G401.6 (cell line): ENCODE results near the gene CAV2.

Source experiments
- FAIRE-seq: peaks from 2 replicates; lab custom pipeline; 2012; peaks lifted over from hg19 to GRCh38; lab: Jason Lieb, UNC

CAV2 gene

DNA sequence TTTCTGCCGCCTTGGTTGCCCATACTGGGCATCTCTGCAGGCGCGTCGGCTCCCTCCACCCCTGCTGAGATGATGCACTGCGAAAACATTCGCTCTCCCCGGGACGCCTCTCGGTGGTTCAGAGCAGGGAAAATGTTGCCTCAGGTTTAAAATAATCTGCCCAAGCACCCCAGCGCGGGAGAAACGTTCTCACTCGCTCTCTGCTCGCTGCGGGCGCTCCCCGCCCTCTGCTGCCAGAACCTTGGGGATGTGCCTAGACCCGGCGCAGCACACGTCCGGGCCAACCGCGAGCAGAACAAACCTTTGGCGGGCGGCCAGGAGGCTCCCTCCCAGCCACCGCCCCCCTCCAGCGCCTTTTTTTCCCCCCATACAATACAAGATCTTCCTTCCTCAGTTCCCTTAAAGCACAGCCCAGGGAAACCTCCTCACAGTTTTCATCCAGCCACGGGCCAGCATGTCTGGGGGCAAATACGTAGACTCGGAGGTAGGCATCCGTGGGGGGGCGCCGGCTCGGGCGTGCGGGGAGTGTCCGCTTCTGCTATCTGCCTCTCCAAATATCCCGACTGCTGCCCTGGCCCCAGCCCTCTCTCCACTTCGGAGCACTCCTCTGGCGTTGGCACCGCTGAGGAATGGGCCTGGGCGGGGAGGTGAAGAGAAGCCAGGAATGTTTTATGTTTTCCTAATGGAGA, 25.2 kb downstream of the CAV2 start, which contains the start of gene CAV1:
CAV1 (plus strand) TSS at position 428 of the 689 bp plus-strand sequence; CDS start at position 455, 27 bp downstream.
- FAIRE-seq: no peak

DNA sequence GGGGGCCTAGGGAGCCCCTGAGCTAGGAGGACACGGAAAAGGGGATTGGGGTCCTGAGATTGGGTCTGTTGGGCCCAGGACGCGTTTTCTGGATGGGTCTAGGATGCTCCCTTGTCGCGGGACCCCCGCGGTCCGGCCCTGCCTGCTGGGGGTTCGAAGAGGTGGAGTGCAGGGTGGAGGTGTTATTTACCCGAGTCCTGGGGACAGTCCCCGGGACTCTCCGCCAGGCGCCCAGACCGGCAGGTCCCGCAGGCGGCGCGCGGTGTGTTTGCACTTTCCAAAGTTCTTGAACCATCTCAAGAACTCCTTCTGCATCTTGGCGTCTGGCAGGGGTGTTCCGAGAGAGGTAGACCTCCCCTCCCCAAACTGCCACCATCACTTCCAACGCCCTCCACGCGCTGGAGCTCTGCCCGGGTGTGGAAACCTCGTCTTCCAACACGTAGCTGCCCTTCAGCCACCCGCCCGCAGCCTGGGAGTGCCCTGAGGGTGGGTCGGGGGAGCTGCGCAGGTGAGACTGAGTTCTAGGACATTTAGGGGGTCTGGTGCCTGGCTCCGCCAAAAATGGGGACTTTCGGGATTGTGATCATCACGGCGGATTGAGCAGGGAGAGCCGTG, 25.9 kb downstream of the CAV2 start:
- no peak for FAIRE-seq

DNA sequence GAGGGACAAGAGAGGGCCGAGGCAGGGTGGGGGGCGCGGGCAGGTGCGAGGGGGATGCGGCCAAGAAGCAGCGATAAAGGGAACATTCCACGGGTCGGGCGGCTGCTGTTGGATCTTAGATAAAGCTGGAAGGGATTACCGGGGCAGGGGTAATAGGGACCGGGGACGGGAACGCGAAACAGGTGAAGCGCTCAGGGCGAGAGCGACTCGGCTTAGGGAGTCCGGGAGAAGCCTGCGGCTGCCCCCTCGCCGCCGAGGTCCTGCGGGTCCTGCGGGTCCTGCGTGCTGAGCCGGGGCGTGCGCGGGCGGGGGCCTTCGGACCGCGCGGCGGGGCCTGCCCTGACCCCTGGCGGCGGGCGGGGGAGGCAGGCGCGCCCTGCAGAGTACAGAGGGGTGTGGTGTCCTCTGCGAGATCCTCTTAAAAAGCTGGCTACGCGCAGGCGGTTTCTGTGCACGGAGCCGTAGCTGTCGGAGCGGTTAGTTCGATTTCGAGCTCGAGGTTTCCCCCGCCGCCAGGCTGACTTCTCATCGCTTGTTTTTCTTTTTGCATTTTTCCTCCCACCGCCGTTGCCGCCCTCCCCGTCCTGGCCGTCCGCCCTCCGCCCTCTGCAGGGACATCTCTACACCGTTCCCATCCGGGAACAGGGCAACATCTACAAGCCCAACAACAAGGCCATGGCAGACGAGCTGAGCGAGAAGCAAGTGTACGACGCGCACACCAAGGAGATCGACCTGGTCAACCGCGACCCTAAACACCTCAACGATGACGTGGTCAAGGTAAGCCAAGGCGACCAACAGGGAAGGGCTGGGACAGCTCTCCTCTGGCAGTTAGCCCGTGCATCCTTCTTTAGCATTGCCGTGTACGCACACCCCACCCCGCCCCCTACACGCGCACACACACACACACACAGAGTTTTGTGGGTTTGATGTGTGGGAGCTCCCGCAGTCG, 26.6 kb downstream of the CAV2 start:
- FAIRE-seq: no peak

DNA sequence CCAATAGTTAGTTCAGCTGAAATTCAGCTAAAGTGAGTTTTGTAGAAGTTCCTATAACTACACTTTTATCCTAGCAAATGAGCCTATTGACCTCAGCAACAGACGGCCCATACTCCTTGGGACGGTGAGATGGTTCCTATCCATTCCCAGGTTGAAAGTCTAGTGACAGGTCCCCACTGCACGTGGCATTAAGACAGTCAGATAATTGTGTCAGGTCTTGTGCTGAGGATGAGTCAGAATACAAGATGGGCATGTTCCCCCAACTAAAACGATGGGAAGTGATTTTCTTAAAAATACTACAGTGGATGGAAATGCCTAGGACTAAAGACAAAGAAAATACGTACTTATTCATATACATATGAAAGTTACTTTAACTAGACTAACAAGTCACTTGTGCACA, 27.4 kb downstream of the CAV2 start:
- no peak for FAIRE-seq

DNA sequence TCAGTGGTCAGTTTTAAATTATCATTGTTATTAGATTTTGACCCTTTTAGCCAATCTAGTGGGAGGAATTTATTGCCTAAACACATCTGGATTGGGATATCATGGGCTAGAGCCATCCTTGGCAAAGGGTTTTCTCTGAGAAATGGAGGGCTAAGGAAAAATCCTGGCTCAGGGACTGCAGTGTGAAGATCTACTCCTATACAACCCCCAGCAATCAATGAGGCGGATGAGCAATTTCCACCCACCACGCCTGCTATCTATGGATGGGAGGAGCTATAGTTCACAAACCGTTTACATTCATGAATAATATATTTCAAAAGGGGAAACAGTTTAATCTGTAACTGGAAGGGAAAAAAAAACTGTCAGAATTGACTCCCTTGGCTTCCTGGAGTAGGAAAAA, 28.0 kb downstream of the CAV2 start:
- FAIRE-seq: no peak

DNA sequence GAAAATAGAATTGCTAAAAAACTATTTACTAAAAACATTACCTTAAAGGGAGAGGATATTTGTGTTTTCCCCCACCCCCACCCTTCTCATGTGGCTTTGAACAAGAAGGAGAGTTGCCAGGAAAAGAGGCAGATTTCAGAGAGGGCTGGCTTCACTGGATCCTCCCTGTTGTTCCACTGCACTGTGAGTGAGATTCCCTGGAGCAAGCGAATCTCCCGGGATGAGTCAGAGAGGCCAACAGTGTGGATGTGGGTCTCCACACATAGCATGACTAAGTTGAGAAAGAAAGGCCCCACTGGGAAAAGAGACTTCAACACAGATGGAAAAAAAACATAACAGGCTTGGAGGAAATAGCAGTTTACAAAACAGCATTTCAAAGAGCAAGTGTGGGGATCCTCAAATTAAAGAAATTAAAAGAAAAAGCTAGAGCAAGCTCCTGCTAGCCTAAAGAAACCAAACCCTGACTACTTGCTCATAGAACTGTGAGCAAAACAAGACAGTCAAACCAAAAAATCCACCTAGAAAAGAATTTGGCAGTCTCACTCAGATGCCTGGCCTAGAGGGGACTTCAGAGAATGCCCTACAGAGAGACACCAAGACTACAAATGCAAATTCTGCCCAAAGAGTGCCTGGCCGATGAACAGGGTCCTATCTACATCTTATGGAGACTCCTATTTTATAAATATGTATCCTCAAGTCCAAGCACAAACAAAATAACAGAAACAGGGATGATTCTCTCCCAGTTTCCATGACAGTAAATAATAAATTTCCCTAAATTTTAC, 28.7 kb downstream of the CAV2 start:
- no peak for FAIRE-seq

DNA sequence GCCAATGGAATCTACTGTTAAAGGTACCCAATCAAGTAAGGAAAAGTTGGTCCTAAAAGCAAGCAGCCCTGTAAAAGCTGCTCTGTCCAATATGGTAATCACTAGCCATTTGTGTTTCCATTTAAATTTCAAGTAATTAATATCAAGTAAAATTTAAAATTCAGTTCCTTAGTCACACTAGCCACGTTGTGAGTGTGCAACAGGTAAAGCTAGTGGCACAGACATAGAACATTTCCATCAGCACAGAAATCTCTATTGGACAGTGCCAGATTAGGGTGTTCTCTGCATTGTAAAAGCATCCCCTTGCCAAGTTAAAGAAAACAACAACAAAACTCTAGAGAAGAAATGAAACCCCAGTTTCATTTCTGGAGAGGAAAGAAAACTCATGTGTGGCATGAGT, 29.7 kb downstream of the CAV2 start:
- no peak for FAIRE-seq

DNA sequence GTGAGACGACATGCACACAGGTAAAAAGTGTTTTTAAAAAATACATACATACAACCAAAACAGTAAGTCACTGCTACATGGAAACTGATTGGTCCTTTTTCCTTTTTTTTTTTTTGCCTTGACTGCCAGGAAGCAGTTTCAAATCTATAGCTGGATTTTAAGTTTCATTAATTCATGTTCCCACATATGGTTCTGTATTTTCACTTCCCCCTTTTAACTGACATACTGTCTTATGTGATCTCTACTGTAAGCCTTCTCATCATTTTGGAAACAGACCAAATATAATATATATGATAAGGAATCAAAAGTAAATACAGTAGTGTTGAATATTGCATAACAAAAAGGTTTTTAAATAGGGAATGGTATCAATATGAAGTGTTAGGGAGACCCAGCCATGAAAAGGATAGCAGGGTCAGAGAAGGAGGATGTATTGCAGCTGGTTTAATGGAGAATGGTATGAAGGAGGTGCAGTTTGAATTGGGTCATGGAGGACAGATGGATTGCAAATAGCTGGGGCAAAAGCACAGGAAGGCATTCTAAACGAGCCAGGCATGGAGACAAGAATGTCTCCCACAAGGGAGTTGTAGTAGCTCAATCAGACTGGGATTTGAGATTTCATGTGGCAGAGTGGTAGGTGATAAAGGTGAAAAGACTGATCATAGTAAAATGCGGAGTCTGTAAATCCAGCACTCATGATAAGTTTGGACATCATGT, 30.7 kb downstream of the CAV2 start:
- no peak for FAIRE-seq

DNA sequence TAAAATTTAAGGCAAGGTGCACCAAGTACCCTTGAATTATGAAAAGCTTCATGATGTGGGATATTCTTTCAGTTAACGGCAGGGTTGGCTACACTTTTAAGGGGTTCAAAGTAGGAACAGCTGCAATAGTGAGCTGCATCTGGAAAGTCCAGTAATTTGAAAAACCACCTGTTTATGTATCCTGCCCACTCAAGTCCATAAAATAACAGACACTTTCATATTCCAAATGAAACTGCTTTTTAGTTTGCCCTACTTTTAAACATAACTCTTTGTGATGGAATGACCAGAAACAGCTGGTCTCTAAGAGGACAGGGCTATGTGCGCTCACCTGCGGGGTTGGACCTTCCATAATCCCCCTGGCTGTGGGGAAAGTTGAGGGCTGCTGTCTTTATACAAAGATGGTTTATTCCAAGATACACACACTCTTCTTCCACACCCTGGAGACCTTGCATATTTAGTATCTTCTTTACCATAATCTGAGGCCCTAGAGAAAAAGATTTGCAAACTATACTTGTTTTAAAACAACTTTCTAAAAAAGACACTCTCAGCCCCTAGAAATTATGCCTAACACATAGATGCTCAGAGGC, 32.7 kb downstream of the CAV2 start:
- FAIRE-seq: no peak

DNA sequence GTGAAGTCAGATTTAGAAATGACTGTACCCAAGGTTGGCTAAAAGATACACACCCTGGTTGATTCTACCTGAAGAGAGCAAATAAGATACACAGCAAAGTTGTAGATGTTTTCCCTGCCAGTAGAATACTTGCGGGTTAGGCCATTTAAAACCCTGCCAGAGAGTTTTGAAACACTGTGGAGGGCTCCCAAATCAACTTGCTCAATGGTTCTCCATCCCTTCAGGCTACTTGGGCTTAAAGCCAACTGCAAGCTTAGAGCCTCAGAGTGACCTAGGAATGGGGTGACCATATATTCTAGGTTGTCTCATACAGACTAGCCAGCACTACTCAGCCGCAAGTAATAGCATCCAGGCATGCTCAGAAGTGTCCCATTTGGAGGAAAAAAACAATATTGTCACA, 35.3 kb downstream of the CAV2 start:
- no peak for FAIRE-seq

DNA sequence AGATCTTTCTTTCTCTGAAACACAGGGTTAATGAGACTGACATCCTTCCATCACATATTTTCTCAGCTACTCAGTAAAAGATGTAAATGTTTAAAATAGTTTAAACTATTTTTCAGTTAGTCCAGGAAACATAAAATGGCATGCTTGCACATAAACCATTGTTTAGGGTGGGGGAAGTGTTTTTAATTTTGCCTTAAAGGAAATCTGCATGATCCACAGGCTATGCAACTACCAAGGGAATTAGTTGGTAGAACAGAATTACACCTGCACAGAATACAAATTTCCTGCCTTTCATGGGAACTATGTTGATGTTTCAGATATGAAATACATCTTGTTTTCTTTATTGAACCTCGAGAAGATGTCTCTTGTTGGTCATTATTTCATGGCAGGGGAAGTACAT, 35.9 kb downstream of the CAV2 start:
- no peak for FAIRE-seq

DNA sequence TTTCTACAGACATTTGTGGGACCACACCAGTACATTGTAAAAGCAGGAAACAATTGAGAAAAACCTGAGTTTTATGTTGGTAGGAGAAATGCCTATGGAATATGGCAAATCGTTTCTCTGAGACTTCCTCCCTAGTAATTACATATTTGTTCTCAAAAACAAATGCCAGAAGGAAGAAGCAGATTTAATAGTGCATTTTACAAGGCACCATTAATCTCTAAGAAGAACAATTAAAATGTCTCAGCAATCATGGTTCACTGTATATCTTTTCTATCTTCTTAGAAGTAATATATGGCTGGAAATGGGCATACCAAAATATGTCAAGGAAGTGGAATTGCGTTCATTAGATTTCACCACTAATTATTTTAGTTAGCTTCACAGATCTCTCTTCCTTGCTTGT, 38.6 kb downstream of the CAV2 start:
- FAIRE-seq: no peak

DNA sequence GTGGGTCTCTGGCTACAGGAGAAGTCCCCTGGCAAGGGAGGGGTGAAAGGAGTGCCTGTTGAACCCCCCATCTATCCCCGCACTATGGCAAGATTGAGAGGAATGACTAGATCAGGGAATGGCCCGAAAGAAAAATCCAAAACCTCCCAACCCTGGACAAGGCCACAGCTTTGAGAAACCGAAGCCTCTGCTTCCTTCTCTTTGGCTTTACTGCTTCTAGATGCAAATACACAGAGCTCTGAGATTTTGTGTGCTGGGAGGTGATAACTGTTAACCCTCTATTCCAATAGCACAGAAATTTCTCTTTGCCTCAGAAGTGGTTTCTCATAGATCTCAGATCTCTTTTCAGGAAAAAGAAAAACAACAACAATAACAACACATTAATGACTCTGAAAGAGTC, 40.3 kb downstream of the CAV2 start:
- FAIRE-seq: no peak

DNA sequence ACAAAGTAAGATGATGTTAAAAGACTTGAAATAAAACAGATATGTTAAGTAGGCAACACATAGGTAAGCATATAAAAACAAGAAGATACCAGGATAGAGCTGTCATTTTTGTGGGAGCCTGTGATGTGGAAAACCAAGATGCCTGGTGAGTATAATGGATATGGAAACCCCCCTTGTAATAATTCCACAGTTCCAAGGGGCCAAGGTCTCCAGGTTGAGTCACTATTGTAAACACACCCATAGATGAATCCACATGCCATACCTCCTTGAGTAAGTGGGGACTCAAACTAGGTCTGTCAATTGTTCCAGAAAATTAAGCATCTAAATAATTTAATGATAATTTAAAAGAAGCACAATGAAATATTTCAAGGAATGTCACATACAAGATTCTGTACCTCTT, 41.2 kb downstream of the CAV2 start:
- no peak for FAIRE-seq

DNA sequence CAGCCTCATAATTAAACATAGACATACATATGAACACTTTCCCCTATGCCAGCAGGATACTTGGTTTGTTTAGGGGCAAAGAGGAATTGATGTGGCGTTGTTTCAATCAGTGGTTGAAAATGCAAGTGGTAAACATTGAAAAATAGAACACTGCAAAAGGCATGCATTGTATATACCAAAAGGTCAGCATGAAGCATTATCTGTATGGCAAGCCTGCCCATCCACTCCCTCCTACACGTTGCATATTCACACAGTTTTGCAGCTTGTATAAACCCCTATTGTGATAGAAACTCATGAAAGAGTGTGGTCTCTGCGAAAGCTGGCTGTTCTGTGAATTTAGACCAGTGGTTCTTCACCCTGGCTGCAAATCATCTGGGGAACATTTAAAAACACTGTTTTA, 42.4 kb downstream of the CAV2 start:
- FAIRE-seq: no peak

DNA sequence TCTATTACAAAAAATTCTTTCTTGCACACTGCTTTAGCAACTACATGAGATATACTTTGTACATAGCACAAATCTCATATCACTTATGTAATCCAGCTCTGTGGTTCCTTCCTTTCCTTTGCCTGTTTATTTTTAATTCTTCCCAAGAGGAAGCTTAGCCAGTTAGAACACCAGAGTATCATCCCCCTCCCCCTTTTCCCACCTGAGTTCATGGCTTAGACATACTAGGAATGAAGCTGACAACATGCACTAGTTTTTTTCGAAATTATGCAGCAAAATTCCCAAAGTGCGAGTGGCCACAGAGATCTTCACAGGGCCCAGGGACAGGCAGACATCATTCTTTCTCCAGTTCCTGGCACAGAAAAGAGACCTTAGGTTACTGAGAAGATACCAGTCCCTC, 43.1 kb downstream of the CAV2 start:
- no peak for FAIRE-seq

DNA sequence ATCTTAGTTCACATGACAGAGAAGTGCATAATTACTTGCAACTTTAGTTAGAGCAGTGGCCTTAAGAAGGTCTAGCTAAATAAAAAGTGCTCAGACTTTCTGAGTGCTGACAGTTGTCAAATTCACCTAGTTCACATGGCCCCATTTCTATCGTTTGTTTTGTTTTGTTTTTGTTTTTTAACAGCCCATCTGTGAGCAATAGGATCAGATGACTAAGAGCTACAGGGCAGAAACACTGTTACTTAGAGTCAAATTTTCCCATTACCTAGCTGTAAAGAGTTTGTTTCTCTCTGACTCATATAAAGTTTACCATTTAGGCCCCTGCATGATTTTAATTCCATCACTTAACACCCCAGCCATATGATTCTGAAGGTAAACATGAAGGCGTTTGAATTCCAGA, 44.1 kb downstream of the CAV2 start:
- FAIRE-seq: no peak

DNA sequence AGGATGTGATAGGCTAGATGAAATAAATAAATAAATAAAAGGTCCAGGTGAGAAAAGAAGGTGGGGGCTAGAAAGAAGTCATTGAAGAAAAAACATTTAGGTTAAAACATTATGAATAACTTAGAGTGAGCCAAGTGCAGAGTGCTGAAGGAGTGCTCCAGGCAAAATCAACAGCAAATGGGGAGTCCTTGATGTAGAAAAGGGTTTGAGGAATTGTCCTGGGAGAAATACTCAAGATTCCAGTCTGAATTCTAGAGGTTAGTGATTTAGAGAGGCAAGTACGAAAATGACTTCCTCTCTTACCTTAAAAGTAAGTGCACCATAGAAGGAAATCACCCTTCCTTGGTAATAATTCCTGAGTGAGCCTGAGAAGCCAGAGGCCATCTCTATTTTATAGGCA, 44.9 kb downstream of the CAV2 start:
- FAIRE-seq: no peak

DNA sequence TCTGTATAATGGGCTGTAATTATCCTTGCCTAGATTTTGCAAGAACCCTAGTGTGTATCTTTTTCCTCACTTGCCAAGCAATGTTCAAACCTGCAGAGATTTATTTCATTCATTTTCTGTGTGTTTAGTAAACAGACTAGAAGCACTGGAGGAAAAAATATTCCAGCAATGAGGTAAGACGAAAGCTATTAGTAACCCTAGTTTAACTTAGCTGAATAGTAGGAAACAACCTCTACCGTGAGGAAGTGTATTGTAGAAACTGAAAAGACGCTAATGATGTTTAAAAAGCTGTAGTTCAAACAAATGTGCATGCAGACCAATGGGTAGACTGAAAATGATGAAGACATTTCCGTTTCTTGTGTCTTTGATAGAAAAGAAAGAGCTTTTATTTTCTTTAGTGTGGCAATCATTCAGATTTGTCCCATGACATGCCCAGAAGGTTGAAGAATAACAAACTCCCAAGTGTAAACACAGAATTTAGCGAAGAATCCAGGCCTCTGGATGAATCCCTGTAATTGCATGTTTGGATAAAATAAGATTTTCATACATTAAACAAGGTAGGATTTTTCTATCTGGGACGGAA, 46.0 kb downstream of the CAV2 start:
- FAIRE-seq: no peak

DNA sequence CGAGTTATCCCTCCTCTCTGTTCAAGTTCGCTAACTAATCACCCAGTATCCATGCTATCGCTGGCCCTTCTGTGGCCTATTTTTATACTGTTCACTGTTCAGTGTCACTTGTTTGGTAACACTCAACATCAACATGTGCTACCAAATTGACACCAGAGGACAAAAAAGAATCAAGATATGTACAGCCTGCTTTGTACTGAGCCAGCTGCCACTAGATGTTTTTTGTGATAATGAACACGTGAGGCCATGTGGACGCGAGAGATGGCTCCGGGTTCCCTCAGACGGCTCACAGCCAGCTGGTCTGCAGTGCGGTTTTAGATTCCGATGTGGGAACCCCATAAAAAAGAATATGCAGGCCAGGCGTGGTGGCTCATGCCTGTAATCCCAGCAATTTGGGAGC, 46.5 kb downstream of the CAV2 start:
- no peak for FAIRE-seq

DNA sequence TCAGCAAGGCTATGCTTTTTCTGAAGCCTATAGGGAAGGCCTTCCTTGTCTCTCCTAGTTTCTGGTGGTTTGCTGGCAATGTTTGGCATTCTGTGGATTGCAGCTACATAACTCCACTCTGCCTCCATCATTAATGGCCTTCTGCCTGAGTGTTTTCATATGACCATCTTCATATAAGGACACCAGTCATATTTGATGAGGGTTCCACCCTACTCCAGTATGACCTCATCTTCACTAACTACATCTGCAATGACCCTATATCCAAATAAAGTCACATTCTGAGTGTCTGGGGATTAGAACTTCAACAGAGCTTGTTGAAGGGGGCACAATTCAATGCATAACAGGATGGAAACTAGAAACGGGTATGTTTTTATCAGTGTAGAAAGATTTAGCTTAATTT, 47.4 kb downstream of the CAV2 start:
- no peak for FAIRE-seq
